GM23338 (cell line): ENCODE results near the gene UQCC5.

ENCODE experiments used
- CREB1 ChIP-seq: fragments of 250-450 bp; sonication (Bioruptor Pico); IDR thresholded peaks from 2 replicates; pipeline ENCODE4 v1.5.0; 2020; ENCODE audit warnings: low read depth, mild to moderate bottlenecking, moderate library complexity
- CTCF ChIP-seq, 2 experiments: fragments of 200-600 bp in 1 of 2; sonication (generic) in 1 of 2; conservative IDR thresholded peaks; 2 replicates each; pipeline versions ENCODE4 v1.5.1 to v1.6.1; 2016 to 2017; ENCODE audit warnings: antibody characterized with exemption in 2 of 2, low read depth in 2 of 2, mild to moderate bottlenecking in 2 of 2, moderate library complexity in 1 of 2
- EZH2 ChIP-seq: fragments of 200-600 bp; sonication (generic); IDR thresholded peaks from one replicate; pipeline ENCODE4 v1.8.0; 2017; ENCODE audit warnings: antibody characterized with exemption, mild to moderate bottlenecking, low read depth; ENCODE audit not compliant: unreplicated experiment
- EZH2phosphoT487 ChIP-seq: fragments of 200-600 bp; sonication (generic); IDR thresholded peaks from one replicate; pipeline ENCODE4 v1.8.1; 2018; ENCODE audit warnings: antibody characterized with exemption; ENCODE audit not compliant: unreplicated experiment
- POLR2AphosphoS5 ChIP-seq: IDR thresholded peaks from 2 replicates; pipeline ENCODE4 v1.6.1; 2016; ENCODE audit warnings: antibody characterized with exemption, low read depth
- ZNF114 ChIP-seq: fragments of 250-450 bp; sonication (Bioruptor Pico); IDR thresholded peaks from 2 replicates; pipeline ENCODE4 v1.5.0; 2020; ENCODE audit warnings: mild to moderate bottlenecking, moderate library complexity

- no peak for TF ChIP-seq CTCF (conservative IDR thresholded peaks at IDR 0.05; ENCODE audit: low read depth in 2 of 2)
- no peak for TF ChIP-seq POLR2AphosphoS5
- TF ChIP-seq EZH2phosphoT487, result no peak
- TF ChIP-seq EZH2, result no peak
- no peak for TF ChIP-seq CREB1
- no peak for TF ChIP-seq ZNF114 (CRISPR knock-in tag)
These were observed 48.4 kb upstream of the UQCC5 start for GRCh38 chr3:52487788-52488691.
